Mucosa of descending colon (tissue), 3 donors: ENCODE data around the gene CACNA1C. TPM values are rescaled to one million over a fixed set of nuclear protein-coding genes. Genes with fewer than 3 reads are reported as not detected.

ENCODE experiments used
- ATAC-seq: fragments of 200-7000 bp; cut with Tn5 transposase; one replicate; pipeline ENCODE4 v1.9.1; 2020; ENCODE audit warnings: mild to moderate bottlenecking, moderate library complexity
- DNase-seq, 3 donors: peaks; one replicate each; pipeline ENCODE4 v3.0.0-alpha.2; 2020
- H3K36me3 ChIP-seq: fragments of 200-600 bp; one replicate; pipeline ENCODE4 v1.8.0; 2021; ENCODE audit warnings: low read depth, mild to moderate bottlenecking
- H3K4me1 ChIP-seq: fragments of 200-600 bp; one replicate; pipeline ENCODE4 v1.8.0; 2021; ENCODE audit warnings: low read depth, mild to moderate bottlenecking
- H3K4me3 ChIP-seq: fragments of 200-600 bp; one replicate; pipeline ENCODE4 v1.8.0; 2021; ENCODE audit warnings: mild to moderate bottlenecking
- H3K9me3 ChIP-seq: fragments of 200-600 bp; one replicate; pipeline ENCODE4 v1.8.0; 2021; ENCODE audit warnings: mild to moderate bottlenecking
- CTCF ChIP-seq: fragments of 200-600 bp; IDR thresholded peaks from one replicate; pipeline ENCODE4 v1.8.0; 2022; ENCODE audit warnings: antibody characterized with exemption, mild to moderate bottlenecking
- intact Hi-C, 2 donors: fragments of 100-400 bp; cut with DNase I in 1 of 2; cut with micrococcal nuclease in 1 of 2; formaldehyde crosslinking; loops; one replicate each; pipeline versions ENCODE4 v1.11.0 to v1.11.1; 2022; cut with DNase I, micrococcal nuclease
- total RNA-seq, 3 donors: library from RNA; stranded (reverse); fragmentation: NEBNext Ultra II Directional in 2 of 3; extraction: Animal tissue kit (Norgen Biotek cat#: 25700) in 2 of 3; gene quantifications; one replicate each; pipeline versions ENCODE4 v1.2.1 to v1.2.4, GENCODE V29; 2021 to 2023
- donor health status: DM: no; HTN: no; CAD: no; lungs with moderate emphysema.
- donor health status: DM: no; HTN: no; CAD: no.
- donor health status: DM: no; HTN: yes; CAD: no.

The CACNA1C gene
- total RNA-seq, 3 donors from 2014 or later: 5.5 to 89.4 (median 9.2) TPM

GRCh38 chr12:2417481-2418160 is 364.8 kb downstream of the CACNA1C start:
- ATAC-seq (no peak), DNase-seq (no peak)
- Histone ChIP-seq H3K36me3 (no peaks in the 10 kb centered on the region), H3K4me3 (no peak overlapping the region), H3K9me3 (no peaks in the 10 kb centered on the region), H3K4me1 (no peaks in the 10 kb centered on the region)
- TF ChIP-seq CTCF: no peak
- intact Hi-C loops: no loop called here

GRCh38 chr12:2418579-2418978 is 365.8 kb downstream of the CACNA1C start:
- Histone ChIP-seq H3K36me3 (no peaks in the 10 kb centered on the region), H3K9me3 (no peaks in the 10 kb centered on the region), H3K4me3 (no peak overlapping the region), H3K4me1 (no peaks in the 10 kb centered on the region)
- intact Hi-C loops: no loop called here
- ATAC-seq: no peak
- no peak for DNase-seq
- TF ChIP-seq CTCF: no peak

GRCh38 chr12:2422591-2422990 is 369.8 kb downstream of the CACNA1C start:
- no peak for DNase-seq

GRCh38 chr12:2429032-2429431 is 376.2 kb downstream of the CACNA1C start:
- Histone ChIP-seq H3K4me1 (no peaks in the 10 kb centered on the region), H3K36me3 (no peaks in the 10 kb centered on the region), H3K4me3 (no peak overlapping the region), H3K9me3 (peaks cover 3% of the 10 kb centered on the region)
- DNase-seq (no peak), ATAC-seq (no peak)
- no peak for TF ChIP-seq CTCF
- intact Hi-C loops: no loop called here

More at GRCh38 chr12:2422591-2422990, 369.8 kb downstream of the CACNA1C start:
- Histone ChIP-seq H3K9me3 (peaks cover 3% of the 10 kb centered on the region), H3K4me3 (no peak overlapping the region), H3K36me3 (no peaks in the 10 kb centered on the region), H3K4me1 (no peaks in the 10 kb centered on the region)
- TF ChIP-seq CTCF: no peak
- no peak for ATAC-seq
- intact Hi-C loops: no loop called here

- no peak for TF ChIP-seq CTCF
- intact Hi-C loops: no loop called here
Observed at GRCh38 chr12:2431810-2432209, 379.0 kb downstream of the CACNA1C start.

GRCh38 chr12:2432856-2433255 is 380.1 kb downstream of the CACNA1C start:
- no peak for DNase-seq
- no peak for TF ChIP-seq CTCF
- ATAC-seq: no peak

More at GRCh38 chr12:2431810-2432209, 379.0 kb downstream of the CACNA1C start:
- H3K9me3 ChIP-seq: no peaks in the 10 kb centered on the region
- H3K36me3 ChIP-seq: no peaks in the 10 kb centered on the region
- H3K4me1 ChIP-seq: no peaks in the 10 kb centered on the region
- peak in 1 of 3 donors; percentile 28 for DNase-seq
- no peak overlapping the region for H3K4me3 ChIP-seq
- peak; percentile 52 for ATAC-seq

More at GRCh38 chr12:2432856-2433255, 380.1 kb downstream of the CACNA1C start:
- Histone ChIP-seq H3K4me3 (no peak overlapping the region), H3K4me1 (no peaks in the 10 kb centered on the region), H3K9me3 (no peaks in the 10 kb centered on the region), H3K36me3 (no peaks in the 10 kb centered on the region)
- intact Hi-C loops: no loop called here
